ENCODE data around the gene GIPC3.
A peak's percentile ranks its signal among the peaks of the same experiment; 100 is the strongest.

GIPC3 gene

DNA sequence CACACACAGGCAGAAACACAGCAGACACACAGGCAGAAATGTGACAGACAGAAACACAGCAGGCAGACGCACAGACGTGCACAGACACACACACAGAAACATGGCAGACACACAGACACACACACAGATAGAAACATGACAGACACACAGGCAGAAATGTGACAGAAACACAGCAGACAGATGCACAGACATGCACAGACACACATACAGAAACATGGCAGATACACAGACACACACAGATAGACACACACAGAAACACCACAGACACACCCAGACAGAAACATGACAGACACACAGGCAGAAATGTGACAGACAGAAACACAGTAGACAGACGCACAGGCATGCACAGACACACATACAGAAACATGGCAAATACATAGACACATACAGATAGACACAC is 20.1 kb downstream of the GIPC3 start:
- no peak for DNase-seq

DNA sequence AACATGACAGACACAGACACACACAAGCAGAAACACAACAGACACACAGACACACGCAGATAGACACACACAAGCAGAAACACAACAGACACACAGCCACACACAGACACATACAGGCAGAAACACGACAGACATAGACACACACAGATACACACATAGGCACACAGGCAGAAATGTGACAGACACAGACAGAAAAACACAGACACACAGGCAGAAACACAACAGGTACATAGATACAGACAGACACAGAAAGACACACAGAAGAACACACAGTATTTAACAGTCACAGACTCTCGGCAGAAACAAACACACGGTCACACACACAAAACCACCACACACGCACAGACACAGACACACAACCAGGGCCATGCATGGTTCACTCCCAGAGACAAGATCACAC is 20.5 kb downstream of the GIPC3 start:
- DNase-seq, result no peak

DNA sequence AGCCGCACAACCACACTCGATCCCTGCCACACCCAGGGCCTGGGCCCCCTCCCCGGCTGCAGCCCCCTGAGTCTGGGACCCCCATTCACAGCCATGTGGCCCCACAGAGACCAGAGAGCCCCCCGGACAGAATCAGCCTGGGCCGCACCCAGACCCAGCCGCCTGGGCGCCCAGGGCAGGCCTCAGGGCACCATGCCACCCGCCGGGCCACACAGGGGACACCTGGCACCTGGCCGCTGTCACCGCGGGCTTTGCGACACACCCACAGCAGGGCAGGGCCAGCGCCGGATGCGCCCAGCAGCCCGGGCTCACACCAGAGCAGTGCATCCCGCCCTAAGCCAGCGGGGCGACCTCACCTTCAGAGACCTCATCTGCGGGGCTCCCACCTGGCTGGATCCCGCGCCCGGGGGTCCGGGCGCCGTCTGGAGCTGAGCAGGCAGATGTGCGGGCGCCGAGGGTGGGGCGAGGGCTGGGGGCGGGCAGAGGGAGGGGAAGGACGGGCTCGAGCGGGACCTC is 21.0 kb downstream of the GIPC3 start:
- peak; percentile 15 to 85 (median 85) for DNase-seq

DNA sequence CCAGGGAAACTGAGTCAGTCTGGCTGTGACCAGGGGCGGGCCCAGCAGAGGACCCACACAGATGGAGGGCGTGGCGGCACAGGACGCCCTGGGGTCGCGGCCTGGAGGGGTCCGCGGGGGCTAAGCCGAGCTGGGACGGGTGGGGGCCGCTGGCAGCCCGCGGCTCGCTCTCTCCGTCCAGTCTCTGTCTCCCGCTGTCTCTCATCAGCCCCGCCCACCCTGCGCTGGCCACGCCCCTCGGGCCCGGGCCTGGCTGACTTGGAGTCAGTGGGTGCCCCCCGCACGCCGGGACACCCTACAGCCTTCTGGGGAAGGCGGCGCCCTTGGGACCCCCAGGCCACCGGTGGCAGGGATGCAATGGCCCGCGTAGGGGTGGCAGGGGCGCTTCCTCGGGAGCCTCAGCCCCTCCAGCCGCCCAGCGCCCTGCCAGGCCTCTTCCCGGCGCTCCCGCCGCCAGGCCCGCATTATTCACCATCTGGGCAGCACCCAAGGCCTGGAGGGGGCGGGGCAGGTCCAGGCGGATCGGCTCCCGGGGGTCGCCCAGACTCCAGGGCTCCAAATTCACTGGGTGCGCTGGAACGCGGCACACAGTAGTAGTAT is 21.5 kb downstream of the GIPC3 start, which contains the start of gene TBXA2R:
TSS of gene TBXA2R (minus strand) at position 186 of the 600 bp plus-strand sequence. CDS start 6,241 bp downstream, outside the sequence.
- DNase-seq, result peak in 2 of 3 experiments; percentile 75 to 77

DNA sequence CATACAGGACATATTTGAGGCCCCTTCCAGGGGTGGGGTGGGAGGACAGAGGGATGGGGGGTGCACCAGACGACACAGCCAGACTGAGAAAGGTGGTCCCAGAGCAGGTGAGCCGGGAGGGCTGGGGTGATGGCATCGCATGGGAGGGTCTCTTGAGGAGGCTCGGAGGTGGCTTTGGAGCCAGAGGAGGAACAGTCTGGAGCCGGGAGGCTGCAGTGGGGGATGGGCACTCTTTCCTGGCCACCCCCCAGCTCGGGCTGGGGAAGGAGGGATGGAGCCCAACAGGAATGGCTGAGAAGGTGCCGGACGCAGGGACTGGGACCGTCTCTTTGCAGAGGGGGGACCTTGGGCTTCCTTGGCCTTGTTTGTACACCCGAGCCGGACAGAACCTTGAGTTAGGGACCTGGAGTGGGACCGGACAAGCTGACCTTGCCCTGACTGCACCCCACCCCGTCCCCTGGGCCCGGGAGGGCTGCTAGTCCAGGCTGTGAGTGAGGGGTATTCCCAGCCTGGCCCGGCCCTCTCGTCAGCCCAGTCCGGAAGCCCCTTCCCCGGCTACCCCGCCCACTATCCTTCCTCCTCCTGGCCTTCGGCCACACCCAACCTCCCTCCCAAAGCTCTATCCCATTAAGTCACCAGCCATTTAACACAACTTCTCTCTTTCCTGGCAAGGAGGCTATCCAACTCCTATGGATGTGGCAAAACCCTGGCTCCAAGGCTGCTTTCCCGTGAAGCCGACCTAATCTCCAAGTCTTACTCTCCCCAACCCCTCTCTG is 22.2 kb downstream of the GIPC3 start:
- DNase-seq, result peak in 1 of 3 experiments; percentile 47

DNA sequence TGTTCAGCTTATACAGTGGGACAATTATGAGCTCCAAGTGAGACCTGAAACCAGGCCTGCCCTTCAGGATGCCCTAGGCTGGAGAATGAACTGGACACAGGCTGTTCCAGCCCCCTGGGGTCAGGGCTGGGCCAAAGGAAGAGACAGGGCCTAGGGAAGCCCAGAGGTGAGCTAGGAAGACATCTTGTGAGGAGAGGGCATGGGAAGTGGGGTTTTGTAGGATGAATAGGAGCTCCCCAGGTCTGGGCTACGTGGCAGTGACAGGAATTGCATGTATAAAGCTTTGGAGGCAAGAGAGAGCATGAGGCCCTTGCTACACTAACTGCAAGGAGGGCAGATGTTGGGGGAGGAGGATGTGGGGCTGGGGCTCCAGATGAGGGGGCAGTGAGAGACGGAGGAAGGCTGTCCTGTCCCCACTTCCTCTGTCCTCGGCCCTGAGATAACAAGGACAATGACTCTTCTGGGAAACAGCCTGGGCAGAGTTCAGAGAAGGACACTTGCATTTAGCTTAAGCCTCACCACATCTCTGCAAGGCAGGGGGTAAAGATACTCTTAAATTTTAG is 22.9 kb downstream of the GIPC3 start:
- DNase-seq, result no peak

DNA sequence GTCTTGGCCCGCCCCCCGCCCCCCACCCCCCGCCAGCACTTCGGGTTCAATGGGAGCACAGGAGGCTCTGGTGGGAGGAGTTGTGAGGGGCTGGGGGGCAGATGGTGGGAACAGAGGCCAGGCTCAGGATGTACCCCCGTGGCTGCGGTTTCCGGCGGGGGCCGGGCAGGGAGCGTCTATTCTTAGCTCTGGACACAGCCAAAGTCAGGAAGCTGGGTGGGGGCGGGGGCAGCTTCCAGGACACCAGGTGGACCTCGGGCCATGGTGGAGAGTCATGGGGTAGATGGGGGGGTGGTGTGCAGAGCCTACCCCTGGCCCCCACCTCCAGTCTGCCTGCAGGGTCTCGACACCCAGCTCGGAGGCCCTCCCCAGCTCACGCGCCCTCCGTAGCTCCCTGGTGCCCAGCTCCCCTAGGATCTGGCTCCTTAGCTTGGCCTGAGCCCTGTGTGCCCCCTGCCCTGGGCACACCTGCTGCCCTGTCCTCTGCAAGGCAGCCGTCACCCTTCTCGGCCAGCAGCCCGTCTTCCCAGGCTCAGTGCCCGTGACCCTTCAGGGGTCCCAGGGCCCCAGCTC is 23.6 kb downstream of the GIPC3 start:
- DNase-seq, result no peak

DNA sequence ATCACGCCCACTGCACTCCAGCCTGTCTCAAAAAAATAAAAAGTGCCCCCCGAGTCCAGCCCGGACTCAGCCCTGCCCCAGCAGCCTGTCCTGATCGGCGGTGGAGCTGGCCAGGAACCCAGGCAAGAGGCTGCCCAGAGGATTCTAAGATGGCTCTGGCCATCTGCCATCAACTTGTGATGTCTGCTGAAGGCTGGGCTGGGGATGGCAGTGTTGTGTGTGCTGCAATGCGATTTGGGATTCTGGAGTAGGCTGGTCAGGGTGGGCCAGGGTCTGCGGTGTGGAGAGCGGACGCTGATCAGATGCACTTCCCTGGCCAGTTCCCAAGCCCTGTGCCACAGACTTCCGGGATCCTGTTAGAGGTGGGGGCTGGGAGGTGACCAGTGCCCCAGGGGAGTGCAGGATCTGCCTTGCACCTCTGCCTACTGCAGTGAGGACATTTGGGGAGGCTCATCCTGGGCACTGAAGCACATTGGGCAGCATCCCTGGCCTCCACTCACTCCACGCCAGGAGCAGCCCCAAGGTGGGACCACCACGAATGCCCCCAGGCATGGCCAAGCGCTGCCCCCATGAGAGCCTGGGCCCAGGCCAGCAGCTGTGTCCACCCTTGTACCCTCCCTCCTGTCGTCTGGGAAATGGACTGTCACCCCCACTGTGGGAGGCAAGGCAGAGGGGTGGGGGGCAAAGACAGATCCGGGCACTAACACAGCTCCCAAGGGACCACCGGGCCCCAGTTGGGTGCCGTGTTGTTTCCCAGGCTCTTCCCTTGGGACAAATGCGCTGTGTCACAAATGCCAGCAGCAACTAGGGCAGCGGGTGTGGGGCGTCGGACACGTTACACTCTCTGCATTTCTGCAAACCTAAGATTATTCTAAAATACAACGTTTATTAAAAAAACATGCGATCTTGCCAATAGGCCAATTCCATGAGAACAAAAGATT is 24.8 kb downstream of the GIPC3 start:
- no peak for DNase-seq

DNA sequence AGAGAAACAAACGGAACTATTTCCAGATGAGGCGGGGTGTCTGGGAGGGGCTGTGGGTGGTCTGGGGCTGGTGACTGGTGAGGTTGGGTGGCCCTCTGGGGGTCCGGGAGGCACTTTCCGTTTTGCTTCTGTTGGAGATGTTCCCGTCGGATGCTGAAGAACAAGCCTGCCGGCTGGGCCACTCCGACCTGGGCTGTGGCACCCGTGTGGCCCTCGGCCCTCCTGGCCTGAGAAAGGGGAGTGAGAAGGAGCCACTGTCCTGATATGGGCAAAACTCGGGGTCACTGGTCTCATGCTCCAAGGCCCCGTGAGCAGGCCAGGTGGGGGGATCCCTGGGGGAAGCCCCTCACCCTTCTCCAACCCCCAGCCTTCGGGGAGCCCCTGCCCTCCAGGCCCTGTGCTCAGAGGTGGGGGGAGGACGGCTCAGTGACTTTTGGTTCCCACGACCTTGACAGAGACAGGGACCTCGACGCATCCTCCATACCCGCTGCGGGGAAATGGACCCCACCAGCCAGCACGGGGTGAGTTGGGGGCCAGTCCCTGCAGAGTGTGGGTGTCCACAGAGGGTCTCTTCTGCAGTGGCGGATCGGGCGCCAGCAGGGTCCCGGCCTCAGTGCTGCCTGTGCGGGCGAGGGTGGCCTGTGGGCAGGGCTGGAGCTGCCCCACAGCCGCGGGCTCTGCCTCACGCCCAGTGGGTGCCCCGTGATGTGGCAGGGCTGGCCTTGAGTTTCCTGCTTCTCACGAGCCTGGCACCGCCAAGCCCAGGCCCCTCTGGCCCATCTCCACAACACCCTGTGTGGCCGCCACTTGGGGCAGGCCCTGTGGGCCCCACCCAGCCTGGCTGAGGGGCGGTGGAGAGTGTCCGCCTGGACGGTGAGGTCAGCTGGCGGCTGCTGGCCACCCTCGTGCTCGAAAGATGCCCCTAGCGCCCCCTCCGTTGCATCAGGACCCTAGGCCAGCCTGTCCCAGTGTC is 25.8 kb downstream of the GIPC3 start:
- no peak for DNase-seq

DNA sequence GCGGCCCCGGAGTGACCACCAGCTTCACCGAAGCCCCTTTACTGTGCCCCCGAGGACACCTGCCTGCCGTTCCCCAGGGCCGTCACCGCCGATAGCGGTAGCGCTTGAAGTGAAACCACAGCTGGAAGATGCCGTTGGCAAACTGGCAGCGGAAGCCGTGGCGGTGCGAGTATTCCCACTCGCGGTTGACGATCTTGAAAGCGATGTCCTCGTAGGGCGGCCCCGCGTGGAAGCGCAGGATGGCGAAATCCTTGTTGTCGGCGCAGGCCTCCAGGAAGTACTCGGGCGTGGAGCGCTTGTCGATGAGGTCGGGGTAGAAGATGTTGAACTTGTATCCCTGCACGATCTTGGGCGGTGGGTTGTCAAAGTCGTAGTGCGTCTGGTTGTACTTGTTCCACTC is 26.6 kb downstream of the GIPC3 start:
- DNase-seq, result no peak

DNA sequence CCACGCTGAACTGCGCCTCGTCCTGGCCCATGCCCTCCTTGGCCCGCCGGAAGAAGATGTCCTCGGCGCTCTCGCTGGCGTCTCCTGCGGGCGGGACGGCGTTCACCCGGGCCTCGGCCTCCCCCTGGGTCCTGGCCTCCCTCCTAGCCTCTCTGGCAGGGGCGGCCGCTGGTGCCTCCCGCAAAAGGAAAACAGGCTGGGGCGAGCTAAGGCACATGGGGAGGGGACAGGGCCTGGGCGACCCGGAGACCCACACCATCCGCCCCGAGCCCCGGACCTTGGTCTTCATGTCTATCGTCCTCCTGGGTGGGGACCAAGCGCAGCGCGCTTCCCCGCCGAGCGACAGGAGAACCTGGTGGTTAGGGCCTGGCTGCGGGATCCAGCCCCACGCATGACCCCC is 27.1 kb downstream of the GIPC3 start:
- DNase-seq, result no peak

DNA sequence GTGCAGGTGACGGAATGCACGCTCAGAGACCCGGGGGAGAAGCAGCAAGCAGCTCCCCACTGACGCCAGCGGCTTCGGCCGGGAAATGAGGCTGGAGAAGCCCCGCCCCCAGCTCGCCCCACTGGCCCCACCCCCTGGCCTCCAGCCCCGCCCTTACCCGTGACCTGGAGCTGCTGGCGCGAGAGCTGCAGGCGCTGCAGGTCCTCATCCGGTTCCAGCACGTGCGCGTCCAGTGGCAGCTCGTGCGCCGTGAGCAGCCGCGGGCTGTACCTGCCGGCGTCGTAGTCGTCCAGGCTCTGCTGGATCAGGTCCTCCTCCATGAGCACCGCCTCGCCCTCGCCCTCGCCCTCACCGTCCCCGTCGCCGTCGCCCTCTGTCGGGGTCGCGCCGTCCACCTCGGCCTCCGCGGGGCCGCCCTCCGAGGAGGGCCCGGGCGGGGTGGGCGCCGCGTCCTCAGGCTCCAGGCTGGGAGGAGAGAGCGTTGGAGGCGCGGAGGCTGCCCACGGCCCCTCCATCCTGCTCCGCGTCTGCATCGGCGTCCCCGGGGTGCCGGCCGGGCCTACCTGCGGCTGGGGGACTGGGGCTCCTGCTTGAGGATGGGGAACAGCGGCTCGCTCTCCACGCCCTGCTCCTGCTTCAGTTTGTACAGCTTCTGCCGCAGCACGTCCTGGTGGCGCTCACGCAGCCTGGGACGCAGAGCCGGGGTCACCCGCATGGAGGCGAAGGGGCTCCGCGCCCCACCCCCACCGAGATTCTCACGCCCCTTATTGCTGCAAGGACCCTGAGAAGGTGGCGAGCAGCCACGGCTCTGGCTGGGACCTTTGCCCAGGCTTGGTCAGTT is 27.8 kb downstream of the GIPC3 start:
- no peak for DNase-seq

DNA sequence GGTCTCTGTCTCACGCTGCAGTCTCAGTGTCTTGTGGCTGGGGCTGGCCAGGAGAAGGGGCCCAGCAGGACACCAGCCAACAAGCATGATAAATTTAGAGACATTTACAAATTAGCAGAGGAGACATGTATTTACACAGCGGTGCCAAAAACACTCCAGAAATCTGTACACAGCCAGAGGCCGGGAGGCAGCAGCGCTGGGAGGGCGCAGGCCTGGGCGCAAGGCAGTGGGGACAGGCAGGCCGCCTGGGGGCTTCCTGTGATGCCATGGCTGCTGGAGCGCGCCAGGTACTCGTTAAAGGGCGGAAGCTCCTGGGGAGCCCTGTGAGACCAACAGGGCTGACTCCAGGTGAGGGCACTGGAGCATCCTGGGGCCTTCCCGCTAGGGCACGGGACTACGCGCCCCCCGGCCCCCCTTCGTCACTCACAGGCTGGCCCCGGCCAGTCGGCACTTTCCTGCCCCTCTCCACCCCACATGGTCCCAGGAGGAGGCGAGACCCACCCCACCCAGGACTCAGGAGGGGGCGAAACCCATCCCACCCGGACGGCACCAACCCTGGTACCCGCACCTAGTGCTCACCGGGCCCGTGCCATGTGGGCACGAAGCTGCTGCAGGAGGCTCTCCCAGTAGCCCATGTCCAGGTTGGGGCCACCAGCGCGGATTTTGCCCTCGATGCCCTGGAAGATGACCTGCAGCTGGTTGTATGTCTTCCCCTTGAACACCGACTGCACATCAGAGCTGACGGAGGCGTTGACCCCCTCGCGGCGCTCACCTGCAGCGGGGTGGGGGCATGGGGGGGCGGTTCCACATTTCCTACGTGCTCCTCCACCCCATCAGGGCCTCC is 28.8 kb downstream of the GIPC3 start:
- peak in 2 of 3 experiments; percentile 76 to 91 for DNase-seq

DNA sequence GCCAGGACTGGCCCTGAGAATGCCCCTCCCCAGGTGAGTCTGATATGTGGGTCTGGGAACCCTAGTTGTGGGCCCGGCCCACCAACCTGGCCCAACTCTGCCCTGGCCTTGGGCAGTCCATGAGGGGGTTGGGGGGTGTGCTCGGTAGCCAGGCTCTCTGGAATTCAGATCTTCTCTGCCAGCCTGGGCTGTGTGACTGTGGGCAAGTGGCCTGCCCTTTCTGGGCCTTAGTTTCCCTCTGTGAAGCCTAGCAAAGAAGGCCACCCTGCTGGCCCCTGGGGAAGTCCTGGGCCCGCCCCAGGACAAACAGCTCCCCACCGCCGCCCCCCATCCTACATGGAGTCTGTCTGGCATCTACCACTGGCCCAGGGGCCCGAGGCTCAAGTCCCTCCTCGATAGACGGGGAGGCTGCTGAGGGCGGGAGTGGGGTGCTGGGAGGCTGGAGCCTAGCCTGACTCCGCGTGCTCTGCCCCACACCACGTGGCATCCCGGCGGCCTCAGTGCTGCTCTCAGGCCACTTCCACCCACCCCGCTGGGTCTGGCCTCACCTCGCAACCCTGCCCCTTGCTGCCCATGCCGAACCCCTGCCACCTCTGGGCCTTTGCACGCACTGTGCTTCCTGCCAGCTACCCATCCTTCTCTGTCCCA is 29.7 kb downstream of the GIPC3 start:
- DNase-seq, result no peak

DNA sequence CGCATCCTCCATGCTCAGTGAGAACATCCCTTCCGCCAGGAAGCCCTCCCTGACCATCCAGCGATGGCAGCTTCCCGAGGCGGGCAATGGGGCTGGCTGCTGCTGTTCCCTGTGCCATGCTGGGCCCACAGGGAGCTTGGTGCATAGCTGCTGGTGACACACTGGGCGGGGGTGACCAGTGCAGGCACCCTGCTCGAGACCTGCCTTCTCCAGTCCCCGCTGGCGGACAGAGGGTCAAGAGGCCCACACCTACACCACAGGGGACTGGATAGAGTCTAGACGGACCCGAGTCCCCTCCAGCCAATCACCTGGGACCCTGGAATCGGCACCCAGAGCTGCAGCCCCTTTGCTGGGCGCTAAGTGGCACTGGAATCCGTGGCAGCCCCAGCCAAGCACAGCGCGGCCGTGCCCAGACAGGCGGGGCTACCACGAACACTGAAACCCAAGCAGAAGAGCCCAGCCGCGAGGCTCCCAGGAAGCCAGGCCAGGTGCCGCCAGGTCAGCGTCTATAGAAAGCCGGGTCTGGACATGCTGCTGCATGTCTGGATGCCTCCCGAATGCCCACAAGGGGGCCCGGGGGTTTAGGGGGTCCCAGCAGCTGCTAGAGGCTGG is 30.4 kb downstream of the GIPC3 start:
- DNase-seq, result no peak

DNA sequence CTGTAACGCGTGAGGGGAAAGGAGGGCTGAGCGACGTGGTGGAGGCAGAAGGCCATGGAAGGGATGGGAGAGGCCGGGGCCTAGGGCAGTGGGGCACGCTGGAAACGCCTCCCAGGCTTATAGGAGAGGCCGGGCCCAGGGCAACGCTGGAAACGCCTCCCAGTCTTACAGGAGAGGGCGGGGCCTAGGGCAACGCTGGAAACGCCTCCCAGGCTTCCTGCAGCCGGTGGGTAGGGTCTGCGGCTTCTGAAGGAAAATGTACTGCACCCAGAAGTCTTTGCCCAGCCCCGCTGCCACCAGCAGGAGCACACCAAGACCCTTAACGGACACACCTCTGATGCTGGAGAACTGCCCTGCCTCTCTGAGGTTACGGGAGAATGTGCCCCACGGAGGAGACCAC is 32.2 kb downstream of the GIPC3 start:
- no peak for DNase-seq

DNA sequence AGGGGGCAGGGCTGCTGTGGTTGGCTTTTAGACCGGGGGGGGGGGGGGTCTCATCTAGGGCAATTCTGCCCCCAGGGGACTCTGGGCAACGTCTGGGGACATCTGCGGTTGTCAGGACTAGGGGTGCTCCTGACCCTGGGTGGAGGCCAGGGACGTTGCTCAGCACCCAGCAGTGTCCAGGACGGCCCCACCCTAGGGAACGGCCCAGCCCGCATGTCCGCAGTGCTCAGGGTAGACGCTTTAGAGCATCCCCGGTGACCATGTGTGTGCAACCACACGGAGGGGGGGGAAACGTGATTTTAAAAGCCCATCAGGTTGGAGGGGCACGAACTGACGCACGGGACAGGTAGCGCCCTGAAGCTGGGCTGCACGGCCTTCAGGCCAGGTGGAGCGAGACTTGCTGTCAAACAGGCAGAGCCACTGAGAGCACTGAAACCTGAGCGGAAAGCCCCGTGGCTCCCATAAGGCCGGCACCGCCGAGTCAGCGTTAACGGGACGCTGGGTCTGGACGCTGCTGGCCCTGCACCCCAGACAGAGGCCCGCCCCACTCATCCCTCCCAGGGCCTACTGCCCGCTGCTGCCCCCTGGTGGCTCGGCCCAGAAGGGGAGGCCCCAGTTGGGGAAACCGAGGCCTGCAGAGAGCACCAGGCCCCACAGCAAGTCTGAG is 33.0 kb downstream of the GIPC3 start:
- peak in 1 of 3 experiments; percentile 13 for DNase-seq

Measured in NCI-H1417 (cell line).